HL-60/S4 (cell line): Measurements from ENCODE around the gene NEK11.
"Not testable (repeated sequence)": the region's sequence is repeated elsewhere in the genome, so short reads cannot be mapped to it uniquely, and the experiment has no call there.

Experiments
- in situ Hi-C: fragments of 300-500 bp; cut with MboI; formaldehyde crosslinking; loops from 2 replicates; pipeline ENCODE4 v1.14.3; 2022; ENCODE audit warnings: low sequenced_read_pairs

NEK11 gene

GRCh38 chr3:131283862-131284261, 257.2 kb downstream of the NEK11 start:
- in situ Hi-C loops = no loop called here

GRCh38 chr3:131284302-131284701, 257.6 kb downstream of the NEK11 start:
- in situ Hi-C loops = no loop called here

GRCh38 chr3:131285456-131285855, 258.8 kb downstream of the NEK11 start:
- in situ Hi-C loops = no loop called here

- in situ Hi-C loops = no loop called here
Measured at GRCh38 chr3:131299836-131300235, 273.2 kb downstream of the NEK11 start.

- in situ Hi-C loops = no loop called here
Measured at GRCh38 chr3:131303848-131304247, 277.2 kb downstream of the NEK11 start.

- in situ Hi-C loops = no loop called here
Measured at GRCh38 chr3:131304890-131305289, 278.2 kb downstream of the NEK11 start.

- in situ Hi-C loops = no loop called here
Measured at GRCh38 chr3:131306242-131306641, 279.6 kb downstream of the NEK11 start.

GRCh38 chr3:131314318-131314717, 287.6 kb downstream of the NEK11 start:
- in situ Hi-C loops = no loop called here

- in situ Hi-C loops = no loop called here
Measured at GRCh38 chr3:131315162-131315561, 288.5 kb downstream of the NEK11 start.

- in situ Hi-C loops = no loop called here
Measured at GRCh38 chr3:131317667-131318066, 291.0 kb downstream of the NEK11 start.

- in situ Hi-C loops = no loop called here
Measured at GRCh38 chr3:131323014-131323413, 296.3 kb downstream of the NEK11 start.

- in situ Hi-C loops = no loop called here
Measured at GRCh38 chr3:131323792-131324191, 297.1 kb downstream of the NEK11 start.

GRCh38 chr3:131324923-131325322, 298.2 kb downstream of the NEK11 start:
- in situ Hi-C loops = no loop called here

- in situ Hi-C loops = no loop called here
Measured at GRCh38 chr3:131326307-131326706, 299.6 kb downstream of the NEK11 start.

GRCh38 chr3:131328721-131329120, 302.0 kb downstream of the NEK11 start:
- in situ Hi-C loops = no loop called here

GRCh38 chr3:131329774-131330173, 303.1 kb downstream of the NEK11 start:
- in situ Hi-C loops = no loop called here

- in situ Hi-C loops = not testable (repeated sequence)
Measured at GRCh38 chr3:131331456-131332085, 304.9 kb downstream of the NEK11 start.

- in situ Hi-C loops = no loop called here
Measured at GRCh38 chr3:131338948-131339640, 312.4 kb downstream of the NEK11 start.

GRCh38 chr3:131341761-131342160, 315.1 kb downstream of the NEK11 start:
- in situ Hi-C loops = no loop called here

GRCh38 chr3:131348911-131349310, 322.2 kb downstream of the NEK11 start:
- in situ Hi-C loops = no loop called here

GRCh38 chr3:131349454-131349853, 322.8 kb downstream of the NEK11 start:
- in situ Hi-C loops = no loop called here

- in situ Hi-C loops = no loop called here
Measured at GRCh38 chr3:131349946-131350347, 323.3 kb downstream of the NEK11 start.

GRCh38 chr3:131350506-131350905, 323.8 kb downstream of the NEK11 start:
- in situ Hi-C loops = no loop called here
